LoVo (cell line): ENCODE data around the gene GRIK2.
"Not testable (repeated sequence)": the region's sequence is repeated elsewhere in the genome, so short reads cannot be mapped to it uniquely, and the experiment has no call there.

Source experiments
- DNase-seq: peaks from one replicate; pipeline ENCODE4 v3.0.0-alpha.2; 2016; ENCODE audit warnings: low spot score

Gene GRIK2

GRCh38 chr6:101633081-101633480 lies 239.6 kb downstream of the GRIK2 start:
- no peak for DNase-seq

DNA sequence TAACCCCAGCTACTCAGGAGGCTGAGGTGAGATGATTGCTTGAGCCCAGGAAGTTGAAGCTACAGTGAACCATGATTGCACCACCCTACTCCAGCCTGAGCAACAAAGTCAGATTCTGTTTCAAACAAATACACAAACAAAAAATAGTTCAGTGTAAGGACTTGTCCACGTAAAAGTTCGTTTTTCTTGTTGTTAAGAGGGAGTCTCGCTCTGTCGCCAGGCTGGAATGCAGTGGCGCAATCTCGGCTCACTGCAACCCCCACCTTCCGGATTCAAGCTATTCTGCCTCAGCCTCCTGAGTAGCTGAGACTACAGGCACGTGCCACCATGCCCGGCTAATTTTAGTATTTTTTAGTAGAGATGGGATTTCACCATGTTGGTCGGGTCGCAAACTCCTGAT lies 245.4 kb downstream of the GRIK2 start:
- not testable (repeated sequence) for DNase-seq

GRCh38 chr6:101640131-101640530 lies 246.6 kb downstream of the GRIK2 start:
- DNase-seq, result no peak

GRCh38 chr6:101645770-101646169 lies 252.3 kb downstream of the GRIK2 start:
- no peak for DNase-seq

DNA sequence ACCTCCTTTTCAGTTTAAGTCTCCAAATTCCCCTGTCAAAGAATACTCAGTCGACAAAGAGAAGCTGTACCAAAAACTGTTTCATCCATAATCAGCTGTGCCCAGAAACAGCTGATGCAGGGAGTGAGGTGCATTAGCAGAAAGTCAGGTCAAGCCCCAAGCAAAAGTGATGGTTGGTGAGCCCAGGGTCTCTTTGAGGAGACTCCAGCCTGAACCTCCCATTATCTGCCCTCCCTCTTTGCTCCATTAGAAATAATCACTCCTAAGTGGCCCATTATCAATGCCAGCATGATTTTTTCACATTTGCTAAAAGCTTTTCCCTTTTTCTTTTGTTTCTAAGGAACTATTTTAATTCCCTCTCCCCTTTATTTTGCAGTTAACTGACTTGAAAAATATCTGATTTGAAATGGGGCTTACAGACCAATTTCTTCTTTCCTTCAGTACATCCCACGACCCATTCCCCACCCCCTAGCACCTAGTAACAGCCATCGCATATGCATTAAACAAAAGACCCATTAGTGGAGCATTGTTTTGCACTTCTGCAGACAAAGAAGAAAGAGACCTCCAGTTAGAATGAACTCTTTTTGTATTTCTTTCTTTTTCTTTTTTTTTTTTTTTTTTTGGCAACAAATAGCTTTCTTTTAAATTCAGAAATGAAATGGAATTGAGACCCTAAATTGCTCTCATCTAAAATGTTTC lies 257.0 kb downstream of the GRIK2 start:
- no peak for DNase-seq

- no peak for DNase-seq
Observed at GRCh38 chr6:101652079-101652478, 258.6 kb downstream of the GRIK2 start.

DNA sequence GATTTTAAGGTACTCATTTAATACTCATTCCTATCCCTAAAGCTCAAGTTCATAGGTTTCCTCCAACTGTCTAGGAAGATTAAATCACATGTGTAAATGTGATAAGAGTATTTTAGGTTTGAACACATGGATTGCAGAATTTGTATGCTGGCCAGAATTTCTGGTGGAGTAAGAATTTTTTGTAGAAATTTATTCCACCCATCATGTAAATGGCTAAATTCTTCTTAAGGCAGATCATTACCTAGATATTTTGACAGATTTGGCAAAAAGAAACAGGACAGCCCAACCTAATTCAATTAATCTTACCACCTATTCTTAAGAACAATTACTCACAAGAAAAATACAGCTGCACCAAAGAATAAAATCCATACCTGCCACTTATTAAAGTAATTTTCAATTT lies 261.6 kb downstream of the GRIK2 start:
- no peak for DNase-seq

GRCh38 chr6:101662111-101662897 lies 268.8 kb downstream of the GRIK2 start:
- DNase-seq, result no peak

GRCh38 chr6:101663100-101663499 lies 269.6 kb downstream of the GRIK2 start:
- no peak for DNase-seq

GRCh38 chr6:101666256-101666655 lies 272.7 kb downstream of the GRIK2 start:
- DNase-seq, result no peak

GRCh38 chr6:101668496-101669030 lies 275.1 kb downstream of the GRIK2 start:
- DNase-seq, result no peak

- DNase-seq, result no peak
Observed at GRCh38 chr6:101676187-101676586, 282.7 kb downstream of the GRIK2 start.

GRCh38 chr6:101682937-101683336 lies 289.4 kb downstream of the GRIK2 start:
- DNase-seq, result no peak

DNA sequence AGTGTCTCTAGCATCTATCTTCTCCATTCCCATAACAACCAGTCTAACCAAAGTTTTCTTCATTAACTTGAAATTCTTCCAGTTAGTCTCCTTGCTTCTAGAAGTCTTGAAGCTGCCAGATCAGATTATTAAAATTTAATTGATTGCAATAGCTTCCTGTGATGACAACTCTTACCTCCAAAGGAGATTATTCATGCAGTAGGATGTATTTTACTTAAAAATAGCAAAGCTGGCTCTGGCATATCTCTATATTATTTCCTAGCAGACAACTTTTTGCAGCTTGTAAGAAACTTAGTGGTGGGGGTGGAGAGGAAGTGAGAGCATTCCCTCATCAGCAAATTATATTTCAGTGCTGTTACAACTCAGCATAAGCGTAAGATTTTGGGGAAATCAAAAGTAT lies 290.4 kb downstream of the GRIK2 start:
- no peak for DNase-seq

DNA sequence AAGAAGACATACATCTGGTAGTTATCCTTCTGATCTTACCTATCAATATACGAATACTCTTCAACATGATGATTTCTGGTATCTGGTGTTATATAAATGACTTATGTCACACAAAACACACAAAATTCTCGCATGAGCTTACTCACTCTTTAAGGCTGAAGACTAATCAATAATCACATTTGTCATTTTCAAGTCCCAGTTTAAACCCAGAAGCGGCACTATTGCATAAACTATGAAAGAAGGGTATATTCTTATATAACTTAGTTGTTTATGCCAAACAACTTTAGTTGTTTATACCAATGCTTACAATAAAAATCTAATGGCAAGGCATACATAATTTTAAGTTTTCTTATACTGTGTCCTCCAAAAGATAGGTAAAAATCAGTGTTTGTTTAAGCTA lies 293.1 kb downstream of the GRIK2 start:
- no peak for DNase-seq

GRCh38 chr6:101689156-101689555 lies 295.6 kb downstream of the GRIK2 start:
- DNase-seq, result no peak

DNA sequence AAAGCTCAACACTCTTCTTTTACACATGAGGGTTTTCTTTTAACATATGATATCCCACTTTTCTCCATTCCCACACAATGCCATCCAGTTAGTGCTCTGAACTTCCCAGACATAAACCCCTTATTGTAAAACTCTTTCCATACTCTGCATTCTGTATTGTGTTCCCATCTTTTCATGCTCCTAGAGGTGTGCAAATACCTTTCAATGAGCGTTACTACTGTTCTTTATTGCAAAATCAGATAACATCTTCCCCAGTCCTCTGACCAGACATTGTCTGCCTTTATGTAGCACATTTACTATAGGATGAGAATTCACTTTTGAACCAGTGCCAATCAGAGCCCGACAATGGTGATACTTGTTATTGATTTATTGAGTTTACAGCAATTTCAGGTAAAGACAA lies 296.2 kb downstream of the GRIK2 start:
- no peak for DNase-seq

GRCh38 chr6:101700655-101701054 lies 307.1 kb downstream of the GRIK2 start:
- no peak for DNase-seq

- no peak for DNase-seq
Observed at GRCh38 chr6:101703311-101703710, 309.8 kb downstream of the GRIK2 start.

GRCh38 chr6:101705866-101706265 lies 312.4 kb downstream of the GRIK2 start:
- DNase-seq, result no peak

GRCh38 chr6:101706576-101706975 lies 313.1 kb downstream of the GRIK2 start:
- DNase-seq, result no peak

DNA sequence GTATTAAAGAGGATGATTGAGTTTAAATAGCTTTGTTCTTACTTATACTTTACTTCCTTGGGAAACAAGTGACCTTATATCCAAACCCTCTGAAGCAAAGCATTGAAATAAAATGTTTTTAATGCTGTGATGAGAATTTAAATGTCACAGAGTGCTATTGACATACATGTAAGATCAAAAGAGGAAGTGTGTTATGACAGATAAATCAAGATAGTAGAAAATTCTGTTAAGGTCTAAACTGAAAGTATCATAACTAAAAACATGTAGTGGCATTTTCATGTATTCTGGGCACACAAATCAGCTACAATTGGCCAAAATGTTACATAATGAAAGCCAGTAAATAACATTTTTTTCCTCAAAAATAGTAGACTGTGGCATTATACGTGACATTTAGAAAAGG lies 318.0 kb downstream of the GRIK2 start:
- no peak for DNase-seq

GRCh38 chr6:101716387-101716786 lies 322.9 kb downstream of the GRIK2 start:
- DNase-seq, result no peak
